Stimulated activated CD4-positive, alpha-beta T cell treated with anti-CD3 and anti-CD28 coated beads, Interleukin-12 subunit alpha, Interleukin-12 subunit beta, amount 100 ng/mL, for 4 hours (primary cell): ENCODE data around the gene ELOF1.
A peak's percentile ranks its signal among the peaks of the same experiment; 100 is the strongest.
"Not testable (repeated sequence)": the region's sequence is repeated elsewhere in the genome, so short reads cannot be mapped to it uniquely, and the experiment has no call there.

Source experiments
- DNase-seq: peaks from one replicate; pipeline ENCODE4 v3.0.0-alpha.2; 2020

ELOF1 gene

DNA sequence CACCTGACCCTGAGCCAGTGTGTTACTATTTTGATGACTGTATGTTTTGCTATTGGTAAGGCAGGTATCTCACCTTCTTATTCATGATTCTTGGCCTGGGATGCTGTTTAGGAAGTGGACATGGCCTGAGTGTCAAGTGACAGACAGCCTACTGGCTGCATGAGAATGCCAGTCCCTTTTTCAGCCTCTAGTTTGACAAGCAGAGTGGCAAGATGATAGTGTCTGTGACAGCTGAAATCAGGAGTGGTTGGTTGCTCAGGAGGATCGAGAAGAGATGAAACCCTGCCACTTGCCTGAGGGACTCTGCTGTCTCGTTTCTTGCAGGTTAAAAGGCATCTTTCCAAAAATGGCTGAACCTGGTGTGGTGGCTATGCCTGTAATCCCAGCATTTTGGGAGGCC is 7.1 kb upstream of the ELOF1 start:
- no peak for DNase-seq

DNA sequence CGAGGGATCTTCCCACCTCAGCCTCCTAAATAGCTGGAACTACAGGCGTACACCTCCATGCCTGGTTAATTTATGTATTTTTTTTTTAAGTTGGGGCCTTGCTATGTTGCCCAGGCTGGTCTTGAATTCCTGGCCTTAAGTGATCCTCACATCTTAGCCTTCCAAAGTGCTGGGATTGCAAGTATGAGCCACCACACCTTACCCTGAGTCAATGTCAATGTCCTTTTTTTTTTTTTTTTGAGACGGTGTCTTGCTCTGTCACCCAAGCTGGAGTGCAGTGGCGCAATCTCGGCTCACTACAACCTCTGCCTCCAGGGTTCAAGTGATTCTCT is 6.6 kb upstream of the ELOF1 start:
- DNase-seq: not testable (repeated sequence)

DNA sequence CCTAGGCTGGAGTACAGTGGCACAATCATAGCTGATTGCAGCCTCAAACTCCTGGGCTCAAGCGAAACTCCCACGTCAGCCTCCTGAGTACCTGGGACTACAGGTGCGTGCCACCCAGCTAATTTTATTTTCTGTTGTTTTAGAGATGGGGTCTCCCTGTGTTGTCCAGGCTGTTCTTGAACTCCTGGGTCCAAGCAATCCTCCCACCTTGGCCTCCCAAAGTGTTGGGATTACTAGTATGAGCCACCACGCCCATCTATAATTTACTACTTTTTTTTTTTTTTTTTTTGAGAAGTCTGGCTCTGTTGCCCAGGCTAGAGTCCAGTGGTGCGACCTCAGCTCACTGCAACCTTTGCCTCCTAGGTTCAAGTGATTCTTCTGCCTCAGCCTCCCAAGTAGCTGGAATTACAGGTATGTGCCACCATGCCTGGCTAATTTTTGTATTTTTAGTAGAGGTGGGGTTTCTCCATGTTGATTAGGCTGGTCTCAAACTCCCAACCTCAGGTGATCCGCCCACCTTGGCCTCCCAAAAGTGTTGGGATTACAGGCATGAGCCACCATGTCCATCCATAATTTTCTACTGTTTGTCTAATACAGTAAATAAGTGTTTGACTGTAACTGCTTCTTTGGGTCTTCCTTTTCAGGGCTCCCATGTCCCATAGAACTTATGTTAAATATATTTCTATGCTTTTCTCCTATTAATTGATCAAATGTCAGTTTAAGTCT is 5.2 kb upstream of the ELOF1 start:
- DNase-seq: not testable (repeated sequence)

DNA sequence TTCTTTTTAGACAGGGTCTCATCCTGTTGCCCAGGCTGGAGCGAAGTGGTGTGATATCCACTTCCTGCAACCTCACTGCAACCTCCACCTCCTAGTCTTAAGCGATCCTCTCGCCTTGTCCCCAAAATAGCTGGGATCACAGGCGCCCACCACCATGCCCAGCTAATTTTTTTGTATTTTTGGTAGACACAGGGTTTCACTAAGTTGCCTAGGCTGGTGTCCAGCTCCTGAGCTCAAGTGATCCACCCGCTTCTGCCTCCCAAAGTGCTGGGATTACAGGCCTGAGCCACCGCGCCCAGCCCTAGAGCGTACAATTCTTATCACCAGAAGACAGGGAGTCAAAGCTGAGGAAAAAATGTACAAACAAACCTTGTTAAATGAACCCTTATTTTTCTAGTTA is 4.5 kb upstream of the ELOF1 start:
- DNase-seq: no peak

DNA sequence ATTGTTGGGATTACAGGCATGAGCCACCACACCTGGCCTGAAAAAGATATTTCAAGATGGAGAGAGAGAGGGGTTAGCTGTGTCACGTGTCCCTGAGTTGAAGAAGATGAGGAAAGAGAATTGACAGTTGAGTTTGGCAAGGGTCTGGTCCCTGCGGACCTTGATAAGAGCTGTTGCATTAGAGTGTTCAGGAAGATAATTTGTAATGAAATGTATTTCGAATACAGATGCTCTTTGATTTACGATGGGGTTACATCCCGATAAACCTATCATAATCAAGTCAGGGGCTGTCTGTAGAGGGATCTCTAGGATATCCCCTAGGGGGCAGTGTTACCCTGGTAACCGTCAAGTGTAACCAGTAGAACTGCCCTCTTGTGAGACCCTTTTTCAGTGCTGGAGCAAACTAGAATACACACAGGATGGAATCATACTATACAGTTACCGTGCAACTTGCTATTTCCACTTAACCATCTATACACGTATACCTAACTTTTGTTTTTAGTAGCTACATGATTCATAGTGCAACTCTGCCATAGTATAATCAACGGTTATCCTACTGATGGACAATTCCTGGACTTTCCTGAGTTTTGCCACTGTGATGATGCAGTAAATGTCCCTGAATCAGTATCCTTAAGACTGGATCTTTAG is 1.5 kb upstream of the ELOF1 start:
- DNase-seq: peak; percentile 24

DNA sequence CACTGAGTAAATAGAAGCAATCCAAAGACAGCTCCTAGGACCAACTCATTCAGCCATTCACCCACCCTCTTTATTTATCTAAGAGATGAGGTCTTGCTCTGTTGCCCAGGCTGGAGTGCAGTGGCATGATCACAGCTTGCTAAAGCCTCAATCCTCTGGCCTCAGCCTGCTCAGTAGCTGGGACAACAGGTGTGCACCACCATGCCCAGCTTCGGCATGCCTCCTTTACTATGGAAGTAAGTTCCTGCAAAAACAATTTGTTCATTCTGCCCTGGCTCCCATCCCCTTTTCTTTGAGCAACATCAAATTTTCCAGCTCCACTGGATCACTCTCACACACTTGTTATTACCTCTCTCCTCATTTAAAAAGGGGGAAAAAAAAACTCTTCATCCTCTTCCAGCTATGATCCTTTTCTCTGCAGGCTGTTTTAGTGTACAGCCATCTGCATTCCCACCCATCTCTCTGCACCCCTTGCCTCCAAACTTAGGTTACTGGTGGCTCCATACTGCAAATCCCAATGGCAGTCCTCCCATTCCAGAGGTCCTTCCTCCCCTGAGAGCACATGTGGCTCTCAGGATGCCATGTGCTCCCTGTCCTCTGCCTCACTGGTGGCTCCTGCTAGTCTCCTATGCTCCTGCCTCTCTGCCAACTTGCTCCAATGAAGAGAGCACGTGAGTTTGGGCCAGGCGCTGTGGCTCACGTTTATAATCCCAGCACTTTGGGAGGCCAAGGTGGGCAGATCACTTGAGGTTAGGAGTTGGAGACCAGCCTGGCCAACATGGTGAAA is 2.2 kb downstream of the ELOF1 start:
- DNase-seq: no peak

DNA sequence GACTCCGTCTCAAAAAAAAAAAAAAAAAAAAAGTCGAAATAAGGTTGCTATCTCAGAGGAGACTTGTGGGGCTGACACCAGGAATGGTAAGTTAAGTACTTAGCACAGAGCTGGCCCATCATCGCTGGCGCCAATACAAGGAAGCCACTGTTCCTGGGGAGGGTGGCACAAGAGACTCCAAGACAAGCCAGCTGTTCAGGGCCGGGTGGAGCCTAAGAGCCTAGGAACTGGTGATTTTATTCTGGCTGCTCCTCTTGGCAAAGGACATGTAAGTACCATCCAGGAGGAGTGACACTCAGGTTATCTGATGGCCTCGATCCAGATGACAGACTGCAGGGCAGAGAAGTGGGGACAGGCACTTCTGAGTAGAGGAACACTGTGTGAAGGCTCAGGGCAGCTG is 3.8 kb downstream of the ELOF1 start:
- no peak for DNase-seq

DNA sequence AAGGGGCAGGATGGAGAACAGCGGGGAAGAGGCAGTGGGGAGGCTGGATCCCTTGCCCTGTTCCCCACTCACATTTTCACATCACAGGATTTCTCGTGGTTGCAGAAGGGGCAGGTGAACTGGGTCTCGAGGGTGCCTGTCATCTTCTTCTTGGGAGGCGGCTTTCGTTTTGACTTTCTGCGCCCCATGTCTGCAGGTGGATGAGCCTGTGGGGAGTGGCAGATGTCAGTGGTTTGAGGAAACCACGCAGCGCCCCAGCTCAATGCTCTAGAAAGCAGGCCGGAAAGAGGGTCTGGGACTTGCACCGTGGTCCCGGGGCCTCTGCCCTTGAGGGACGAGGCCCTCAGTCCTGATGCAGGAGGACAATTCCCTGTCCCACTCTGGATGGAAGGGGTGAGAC is 4.9 kb downstream of the ELOF1 start:
- DNase-seq: no peak

DNA sequence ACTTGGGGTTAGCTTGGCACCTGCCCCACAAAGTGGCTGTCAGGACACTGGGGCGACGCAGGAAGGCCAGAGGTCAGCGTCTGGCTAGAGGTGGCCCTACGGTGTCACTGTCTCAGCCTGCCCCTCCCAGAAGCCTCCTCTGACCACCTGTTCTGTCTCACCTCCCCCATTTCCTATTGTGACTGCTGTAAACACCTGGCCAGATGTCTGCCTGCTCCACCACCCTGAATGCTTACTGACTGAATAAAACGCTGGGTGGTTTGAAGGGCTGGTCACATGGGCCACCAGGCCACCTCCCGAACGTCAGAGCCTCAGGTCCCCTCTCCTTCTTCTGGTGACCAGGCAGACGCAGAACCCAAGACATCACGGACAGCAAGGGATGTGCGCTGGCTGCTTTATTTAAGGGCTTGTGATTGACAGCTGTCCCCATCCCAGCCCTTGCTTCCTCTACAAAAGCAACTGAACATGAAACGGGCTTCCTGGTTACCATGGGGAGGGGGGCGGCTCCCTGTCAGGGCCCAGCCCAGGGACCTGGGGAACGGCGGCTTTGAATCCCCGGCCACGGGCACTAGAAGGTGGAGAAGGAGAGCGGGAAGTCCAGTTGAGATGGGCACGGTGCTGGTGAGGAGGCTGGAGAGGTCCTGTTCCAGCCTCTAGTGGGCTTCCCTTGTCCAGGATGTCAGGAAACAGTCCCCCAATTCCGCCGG is 6.2 kb downstream of the ELOF1 start:
- no peak for DNase-seq

DNA sequence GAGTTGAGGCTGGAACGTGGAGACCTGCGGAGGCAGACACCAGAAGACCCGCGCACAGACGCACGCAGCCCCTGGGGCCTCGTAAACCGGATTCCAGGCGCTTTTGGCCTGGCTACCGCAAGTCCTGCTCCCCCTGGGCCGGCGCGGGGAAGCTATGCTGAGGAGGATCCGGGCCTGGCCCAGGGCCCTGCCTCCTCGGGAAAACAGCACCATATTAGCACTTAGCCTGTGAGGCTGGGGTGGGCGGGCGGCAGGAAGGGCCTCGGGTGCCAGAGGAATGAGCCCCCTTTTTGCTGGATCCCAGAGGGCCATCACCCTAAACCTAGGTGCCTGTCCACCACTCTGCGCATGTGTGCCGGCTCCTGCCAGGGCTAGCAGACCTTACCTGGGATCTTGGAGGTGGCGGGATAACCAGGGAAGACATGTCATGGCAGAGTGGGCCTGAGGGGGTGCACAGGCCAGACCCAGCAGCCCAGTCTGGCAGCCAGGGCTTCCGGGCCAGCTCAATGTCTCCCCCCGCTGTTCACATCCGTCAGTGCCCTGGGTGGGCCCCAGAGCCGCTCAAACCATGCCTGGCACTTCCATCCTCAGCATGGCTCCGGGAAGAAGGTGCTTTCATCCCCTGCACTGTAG is 7.3 kb downstream of the ELOF1 start:
- no peak for DNase-seq

DNA sequence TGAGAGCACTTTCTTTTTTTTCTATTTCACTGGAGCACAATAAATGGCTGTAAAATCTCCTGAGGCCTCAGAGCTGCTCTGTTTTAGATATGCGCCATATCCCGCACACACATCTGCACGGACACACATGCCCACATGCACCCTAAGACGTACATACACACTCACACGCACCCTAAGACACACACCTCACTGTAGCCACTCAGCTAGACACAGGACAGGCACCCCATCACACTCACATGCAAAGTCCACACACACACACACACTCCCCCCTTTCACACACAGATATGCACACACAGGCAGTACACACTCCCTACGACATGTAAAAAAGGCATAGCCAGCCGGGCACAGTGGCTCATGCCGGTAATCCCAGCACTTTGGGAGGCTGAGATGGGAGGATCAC is 8.8 kb downstream of the ELOF1 start:
- no peak for DNase-seq

DNA sequence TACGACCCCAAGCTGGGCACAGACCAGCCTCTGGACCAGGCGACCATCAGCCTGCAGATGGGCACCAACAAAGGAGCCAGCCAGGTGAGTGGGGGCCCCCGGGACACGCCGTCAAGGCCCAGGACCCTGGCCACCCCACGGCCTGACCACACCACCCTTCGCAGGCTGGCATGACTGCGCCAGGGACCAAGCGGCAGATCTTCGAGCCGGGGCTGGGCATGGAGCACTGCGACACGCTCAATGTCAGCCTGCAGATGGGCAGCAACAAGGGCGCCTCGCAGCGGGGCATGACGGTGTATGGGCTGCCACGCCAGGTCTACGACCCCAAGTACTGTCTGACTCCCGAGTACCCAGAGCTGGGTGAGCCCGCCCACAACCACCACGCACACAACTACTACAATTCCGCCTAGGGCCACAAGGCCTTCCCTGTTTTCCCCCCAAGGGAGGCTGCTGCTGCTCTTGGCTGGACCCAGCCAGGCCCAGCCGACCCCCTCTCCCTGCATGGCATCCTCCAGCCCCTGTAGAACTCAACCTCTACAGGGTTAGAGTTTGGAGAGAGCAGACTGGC is 9.6 kb downstream of the ELOF1 start:
- no peak for DNase-seq

DNA sequence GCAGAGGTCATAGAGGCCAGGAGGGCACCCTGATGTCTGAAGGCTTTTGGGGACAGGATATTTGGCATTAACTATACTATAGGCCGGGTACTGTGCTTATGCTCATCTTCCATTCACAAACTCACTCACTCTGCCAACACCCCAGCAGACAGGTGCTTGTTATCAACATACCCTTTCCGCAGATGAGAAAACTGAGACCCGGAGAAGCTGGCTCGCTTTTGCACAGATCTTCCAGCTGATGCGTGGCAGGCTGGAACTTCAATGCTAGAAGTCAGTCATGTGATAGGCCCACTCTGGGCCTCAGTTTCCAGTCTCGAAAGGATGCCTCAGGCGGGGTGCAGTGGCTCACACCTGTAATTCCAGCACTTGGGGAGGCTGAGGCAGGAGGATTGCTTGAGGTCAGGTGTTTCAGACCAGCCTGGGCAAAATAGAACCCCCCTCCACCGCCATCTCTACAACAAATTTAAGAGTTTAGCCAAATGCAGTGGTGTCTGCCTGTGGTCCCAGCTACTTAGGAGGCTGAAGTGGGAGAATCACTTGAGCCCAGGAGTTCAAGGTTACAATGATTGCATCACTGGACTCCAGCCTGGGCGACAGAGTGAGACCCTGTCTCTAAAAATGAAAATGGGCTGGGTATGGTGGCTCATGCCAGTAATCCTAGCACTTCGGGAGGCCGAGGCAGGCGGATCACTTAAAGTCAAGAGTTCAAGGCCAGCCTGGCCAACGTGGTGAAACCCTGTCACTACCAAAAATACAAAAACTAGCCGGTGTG is 10.9 kb downstream of the ELOF1 start:
- DNase-seq: no peak

DNA sequence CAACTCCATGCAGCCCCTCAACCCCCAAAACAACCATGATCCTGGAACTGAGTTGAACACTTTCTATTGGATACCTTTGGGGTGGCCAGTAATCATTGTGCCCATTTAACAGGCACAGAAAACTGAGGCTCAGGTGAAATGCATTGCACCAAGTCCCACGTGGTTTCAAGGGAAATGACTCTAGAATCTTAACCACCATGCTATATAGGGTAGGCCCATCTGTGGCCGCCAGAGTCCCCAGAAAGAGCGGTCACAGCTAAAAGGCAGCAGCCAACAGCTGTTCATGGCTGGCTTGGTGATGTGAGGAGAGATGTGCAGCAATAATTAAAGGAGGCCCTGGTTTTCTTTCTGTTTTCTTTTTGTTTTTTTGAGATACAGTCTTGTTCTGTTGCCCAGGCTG is 17.8 kb downstream of the ELOF1 start:
- no peak for DNase-seq

DNA sequence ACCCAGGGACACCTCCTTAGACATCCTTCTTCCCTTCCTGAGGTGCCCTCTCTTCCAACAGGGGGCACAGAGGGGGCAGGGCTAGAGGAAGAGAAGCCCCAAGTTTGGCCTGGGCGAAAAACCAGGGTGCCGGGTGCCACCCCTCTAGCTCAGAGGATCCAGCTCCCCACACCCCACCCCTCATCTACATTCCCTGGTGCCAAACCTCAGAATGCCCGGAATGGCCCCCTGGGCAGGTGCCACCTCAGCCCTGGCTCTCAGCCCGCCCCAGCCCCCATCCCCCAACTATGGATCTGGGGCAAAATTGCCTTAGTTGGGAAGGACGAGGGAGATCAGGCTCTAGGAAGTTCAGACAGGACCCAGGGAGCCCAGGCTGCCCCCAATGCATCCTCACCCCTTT is 18.4 kb downstream of the ELOF1 start:
- no peak for DNase-seq

DNA sequence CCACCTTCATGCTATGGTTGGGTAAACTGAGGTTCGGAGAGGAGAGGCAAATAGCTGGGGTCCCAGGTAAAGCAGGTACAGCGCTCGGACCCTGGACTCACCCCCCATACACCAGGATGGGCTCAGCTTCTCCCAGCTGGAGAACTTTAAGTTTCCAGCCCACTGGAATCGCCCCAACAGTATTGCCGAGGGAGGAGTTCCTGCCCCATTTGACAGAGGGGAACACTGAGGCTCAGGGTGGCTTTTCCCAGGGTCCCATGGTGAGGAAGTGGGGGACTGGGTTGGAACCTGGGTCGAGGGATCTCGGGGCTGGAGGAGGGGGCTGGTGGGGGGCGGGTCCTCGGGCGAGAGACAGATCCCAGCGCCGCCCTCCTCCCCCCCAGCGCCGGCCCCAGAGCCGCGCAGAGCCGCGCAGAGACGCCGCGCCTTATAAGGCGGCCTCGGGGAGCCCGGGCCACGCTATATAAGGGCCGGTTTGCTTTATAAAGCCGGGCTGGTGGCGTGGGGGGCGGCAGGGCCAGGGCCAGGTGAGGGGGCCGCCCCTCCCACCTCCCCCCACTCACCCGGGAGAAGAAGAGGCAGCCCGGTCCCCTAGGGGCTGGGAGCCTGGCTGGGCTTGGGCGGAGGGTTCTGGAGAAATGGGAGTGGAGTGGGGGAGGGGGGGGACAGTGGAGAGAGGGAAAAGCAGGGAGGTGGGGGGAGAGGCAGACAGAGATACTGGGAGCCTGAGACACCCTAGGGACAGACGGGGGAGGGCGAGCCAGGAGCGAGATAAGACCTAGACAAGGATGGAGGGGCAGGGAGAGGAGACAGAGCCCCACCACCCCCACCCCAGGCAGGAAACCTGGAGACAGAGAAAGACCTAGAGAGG is 19.3 kb downstream of the ELOF1 start:
- DNase-seq: no peak

DNA sequence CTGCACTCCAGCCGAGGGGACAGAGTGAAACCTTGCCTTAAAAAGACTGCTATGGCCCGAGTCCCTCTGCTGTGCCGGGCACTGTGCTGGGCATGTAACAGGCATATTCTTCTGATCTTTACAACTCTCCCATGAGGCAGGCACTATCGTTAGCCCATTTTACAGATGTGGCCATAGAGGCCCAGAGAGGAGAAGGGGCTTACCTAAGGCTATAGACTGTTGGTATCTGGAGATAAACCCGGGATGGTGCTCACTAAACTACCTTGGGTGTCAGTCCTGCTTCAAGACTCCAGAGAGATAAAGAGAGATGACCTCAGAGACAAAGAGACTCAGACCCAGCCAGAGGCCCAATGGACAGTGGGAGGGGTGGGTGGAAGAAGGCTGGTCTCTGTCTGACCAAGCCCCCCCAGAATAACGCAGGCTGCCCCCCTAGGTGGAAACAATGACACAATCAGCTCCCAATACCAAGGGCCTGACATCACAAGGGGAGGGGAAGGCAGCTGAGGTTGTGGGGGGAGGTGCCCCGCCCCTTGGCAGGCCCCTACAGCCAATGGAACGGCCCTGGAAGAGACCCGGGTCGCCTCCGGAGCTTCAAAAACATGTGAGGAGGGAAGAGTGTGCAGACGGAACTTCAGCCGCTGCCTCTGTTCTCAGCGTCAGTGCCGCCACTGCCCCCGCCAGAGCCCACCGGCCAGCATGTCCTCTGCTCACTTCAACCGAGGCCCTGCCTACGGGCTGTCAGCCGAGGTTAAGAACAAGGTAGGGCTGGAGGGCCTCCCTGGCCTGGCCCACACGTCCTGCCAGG is 20.6 kb downstream of the ELOF1 start, which contains the start of gene CNN1:
Gene CNN1 (plus strand): TSS at position 620 of the 805 bp plus-strand sequence. CDS start 77 bp downstream, at position 697.
- DNase-seq: no peak

DNA sequence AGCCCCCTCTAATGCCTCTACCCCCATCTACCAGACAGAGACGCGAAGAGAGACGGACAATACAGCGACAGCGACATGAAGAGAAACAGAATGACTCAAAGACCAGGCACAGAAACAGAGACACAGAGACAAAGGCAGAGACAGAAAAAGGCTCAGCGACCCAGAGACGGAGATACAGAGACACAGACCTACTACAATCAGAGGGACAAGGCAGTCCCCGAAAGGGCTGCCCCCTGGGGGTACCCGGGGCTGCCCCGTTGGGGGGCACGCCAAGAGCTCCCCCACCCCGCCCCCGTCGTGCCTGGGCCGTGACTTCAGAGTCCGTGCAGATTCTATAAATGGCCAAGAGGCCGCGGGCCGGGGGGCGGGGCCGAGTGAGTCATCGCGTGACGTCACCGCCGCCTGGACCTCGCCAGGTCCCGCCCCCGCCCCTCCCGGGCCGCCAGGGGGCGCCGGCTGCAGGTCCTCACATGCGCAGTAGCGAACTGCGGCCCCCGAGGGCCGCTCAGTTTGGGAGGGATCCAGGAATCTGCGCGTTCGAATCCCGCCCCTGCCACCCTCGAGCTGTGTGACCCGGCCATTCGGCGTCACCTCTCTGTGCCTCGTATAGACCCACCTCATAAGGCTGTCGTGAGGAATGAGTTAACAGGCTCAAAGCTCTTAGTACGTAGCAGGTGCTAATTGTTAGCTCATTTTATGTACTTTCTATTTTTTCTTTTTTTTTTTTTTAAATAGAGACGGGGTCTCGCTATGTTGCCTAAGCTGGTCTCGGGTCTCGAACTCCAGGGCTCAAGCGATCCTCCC is 23.0 kb downstream of the ELOF1 start:
- peak; percentile 88 for DNase-seq

DNA sequence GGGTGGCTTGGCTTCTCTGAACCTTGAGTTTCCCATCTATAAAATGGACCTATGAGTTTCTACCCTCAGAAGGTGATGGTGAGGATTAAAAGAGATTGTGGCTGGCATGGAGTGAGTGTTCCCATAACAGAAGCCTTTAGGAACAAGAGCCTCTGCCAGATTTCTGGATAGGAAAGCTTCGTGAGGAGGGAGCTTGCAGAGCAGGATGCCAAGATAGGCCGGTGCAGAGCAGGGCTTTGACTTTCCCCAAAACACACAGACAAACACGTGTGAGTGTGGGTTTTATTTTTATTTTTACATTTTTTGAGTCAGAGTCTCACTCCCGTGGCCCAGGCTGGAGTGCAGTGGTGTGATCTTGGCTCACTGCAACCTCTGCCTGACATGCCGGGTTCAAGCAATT is 24.1 kb downstream of the ELOF1 start:
- DNase-seq: no peak
